Measurements from ENCODE around the gene SMIM20.
A peak's percentile ranks its signal among the peaks of the same experiment; 100 is the strongest.

The SMIM20 gene

DNA sequence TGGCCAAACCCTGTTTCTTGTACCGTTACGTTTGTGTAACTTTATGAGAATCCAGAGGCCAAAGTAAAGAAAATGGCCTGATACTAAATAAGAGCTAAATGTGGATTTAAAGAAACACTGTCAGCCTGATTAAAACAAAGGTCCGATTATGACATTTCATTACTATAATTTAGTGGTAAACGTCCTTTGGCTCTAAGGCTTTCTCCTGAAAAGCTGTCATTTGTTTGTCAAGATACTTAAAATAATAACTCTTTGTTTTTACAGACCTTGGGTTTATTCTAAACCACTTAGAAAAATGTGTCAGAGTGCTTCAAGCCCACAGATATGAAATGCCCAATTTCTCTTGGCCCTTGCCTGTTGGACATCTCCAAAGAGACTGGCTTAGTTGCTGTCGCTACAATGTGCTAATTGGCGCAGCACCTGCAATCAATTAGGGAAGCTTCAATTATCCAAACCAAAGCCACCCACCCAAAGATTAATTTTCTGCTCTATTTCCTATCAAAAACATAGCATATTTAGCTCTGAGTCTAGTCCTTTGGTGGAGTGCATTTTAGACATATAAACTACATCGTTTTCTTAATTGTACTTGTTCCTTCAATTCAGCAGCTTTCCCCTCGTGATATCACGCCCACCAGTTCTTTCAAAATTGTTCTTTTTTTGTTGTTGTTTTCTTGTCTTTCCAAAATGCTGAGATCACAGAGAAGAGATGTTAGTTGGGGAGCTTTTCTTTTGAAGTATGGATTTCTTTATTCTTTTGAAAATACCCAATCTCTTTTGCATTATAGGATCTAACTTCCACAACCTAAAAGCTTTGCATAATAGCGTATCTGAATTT is 13.6 kb downstream of the SMIM20 start:
- TF ChIP-seq, protein P1, sequence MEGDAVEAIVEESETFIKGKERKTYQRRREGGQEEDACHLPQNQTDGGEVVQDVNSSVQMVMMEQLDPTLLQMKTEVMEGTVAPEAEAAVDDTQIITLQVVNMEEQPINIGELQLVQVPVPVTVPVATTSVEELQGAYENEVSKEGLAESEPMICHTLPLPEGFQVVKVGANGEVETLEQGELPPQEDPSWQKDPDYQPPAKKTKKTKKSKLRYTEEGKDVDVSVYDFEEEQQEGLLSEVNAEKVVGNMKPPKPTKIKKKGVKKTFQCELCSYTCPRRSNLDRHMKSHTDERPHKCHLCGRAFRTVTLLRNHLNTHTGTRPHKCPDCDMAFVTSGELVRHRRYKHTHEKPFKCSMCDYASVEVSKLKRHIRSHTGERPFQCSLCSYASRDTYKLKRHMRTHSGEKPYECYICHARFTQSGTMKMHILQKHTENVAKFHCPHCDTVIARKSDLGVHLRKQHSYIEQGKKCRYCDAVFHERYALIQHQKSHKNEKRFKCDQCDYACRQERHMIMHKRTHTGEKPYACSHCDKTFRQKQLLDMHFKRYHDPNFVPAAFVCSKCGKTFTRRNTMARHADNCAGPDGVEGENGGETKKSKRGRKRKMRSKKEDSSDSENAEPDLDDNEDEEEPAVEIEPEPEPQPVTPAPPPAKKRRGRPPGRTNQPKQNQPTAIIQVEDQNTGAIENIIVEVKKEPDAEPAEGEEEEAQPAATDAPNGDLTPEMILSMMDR (conservative IDR thresholded peaks at IDR 0.05; ENCODE audit: low read depth, low read length): no peak
- no peak overlapping the region for H3K4me3 ChIP-seq (ENCODE audit: low read depth, low read length)
- DNase-seq (ENCODE audit: low read depth): no peak

DNA sequence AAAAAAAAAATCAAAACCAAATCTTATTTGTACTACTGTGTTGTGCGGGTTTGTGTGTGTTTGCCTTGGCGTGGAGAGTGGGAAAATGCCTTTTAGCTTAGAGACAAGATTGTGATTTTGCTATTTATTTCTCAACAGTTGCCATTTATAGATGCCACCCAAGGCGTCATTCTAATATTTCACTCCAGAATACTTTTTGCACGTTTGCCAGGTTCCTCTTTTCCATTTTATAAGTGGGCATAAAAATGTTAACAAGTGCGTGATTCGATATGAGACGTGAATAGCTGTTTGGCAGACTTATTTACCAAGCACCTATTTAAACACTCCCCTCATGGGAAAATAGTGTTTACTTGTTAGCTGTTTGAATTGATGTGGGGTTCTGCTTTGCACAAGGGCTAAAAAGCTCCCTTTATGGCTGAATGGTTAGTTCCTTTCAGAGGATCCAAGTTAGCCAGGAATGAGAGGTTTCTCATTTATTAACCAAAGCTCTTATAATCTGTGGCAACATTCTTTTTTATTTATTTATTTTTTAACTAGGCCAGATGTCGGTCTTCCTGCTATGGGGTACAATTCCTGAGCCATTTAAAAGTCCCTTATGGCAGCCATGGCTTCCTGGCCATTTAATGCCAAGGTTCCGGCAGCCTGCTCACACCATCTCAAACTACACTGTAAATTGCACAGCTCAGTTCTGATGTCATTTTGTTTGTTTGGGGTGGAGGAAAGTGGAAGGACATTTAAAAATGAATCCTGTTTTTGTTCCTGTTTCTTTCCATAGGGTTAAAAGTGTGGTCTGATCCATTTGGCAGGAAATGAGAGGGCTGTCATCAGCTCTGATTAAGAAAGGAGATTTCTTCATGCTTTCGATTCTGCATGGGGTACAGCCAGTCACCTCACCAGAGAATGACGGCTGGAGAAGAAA is 14.6 kb downstream of the SMIM20 start:
- peak overlapping the region; percentile 20 for H3K4me3 ChIP-seq (ENCODE audit: low read depth, low read length)
- DNase-seq (ENCODE audit: low read depth): peak; percentile 85
- TF ChIP-seq, protein P1 (conservative IDR thresholded peaks at IDR 0.05; ENCODE audit: low read depth, low read length): no peak

DNA sequence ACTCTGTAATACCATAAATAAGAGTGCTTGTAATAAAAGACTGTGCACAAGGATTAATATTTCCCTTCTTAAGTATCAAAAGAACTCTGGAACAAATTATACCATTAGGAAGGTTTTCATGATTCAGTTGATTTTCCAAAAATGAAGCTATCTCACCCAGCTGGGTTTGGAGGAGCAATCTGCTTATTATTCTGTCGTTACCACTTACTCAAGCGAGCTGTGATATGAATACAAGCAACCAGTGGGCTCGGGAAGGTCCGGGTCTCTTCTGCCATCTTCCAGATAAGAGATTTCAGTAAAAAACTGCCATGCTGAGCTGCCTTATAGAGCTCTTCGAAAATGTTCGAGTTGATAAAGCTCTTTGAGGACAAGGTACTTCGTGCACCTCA is 15.3 kb downstream of the SMIM20 start:
- TF ChIP-seq, protein P1 (conservative IDR thresholded peaks at IDR 0.05; ENCODE audit: low read depth, low read length): no peak
- no peak overlapping the region for H3K4me3 ChIP-seq (ENCODE audit: low read depth, low read length)
- no peak for DNase-seq (ENCODE audit: low read depth)

DNA sequence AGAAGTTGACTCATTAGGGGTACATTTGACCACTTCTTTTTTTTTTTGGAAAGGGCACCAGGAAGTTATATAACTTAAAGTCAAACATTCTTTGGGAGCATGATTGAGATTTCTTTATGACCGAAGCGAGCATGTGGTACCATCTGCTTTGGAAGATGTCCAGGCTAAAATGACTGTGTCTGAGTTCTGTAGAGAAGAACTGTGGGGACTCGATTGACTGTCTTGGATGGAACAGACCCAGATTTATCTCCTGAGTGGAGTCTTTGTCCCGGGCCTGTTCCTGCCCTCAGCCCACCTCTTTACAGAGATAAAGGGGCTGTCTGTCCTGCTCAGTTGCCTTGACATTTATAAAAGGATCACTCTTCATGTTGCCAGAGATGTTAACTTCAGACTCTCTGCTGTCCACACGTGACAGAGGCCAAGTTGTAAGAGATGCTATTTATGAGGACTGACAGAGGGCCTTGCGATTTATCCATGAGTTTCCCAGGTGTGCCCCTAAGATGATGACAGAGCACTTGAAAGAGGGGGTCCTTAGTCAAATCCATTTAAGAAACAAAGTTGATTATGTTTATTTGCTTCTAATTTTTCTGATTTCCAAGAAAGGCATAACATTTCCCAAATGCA is 16.8 kb downstream of the SMIM20 start:
- H3K4me3 ChIP-seq (ENCODE audit: low read depth, low read length): no peak overlapping the region
- DNase-seq (ENCODE audit: low read depth): no peak
- TF ChIP-seq, protein P1 (conservative IDR thresholded peaks at IDR 0.05; ENCODE audit: low read depth, low read length): no peak

DNA sequence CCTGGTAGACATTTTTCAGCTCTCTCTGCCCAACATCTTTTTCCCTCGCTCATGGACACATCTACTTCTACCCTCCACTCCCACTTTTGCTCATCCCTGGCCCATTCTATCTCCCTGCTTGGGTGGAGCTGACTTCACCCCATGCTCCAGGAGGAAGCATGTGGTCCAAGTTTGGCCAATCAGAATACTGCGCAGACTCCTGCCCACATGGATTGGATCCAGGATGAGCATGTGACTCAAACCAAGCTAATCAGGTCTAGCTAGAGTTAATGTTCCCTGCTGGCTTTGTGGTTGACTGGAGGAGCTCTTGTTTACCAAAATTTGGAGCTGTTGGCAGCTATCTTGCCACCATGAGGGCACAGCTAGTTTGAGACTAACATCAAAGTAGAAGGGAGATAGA is 22.7 kb downstream of the SMIM20 start:
- DNase-seq (ENCODE audit: low read depth): no peak
- H3K4me3 ChIP-seq (ENCODE audit: low read depth, low read length): no peak overlapping the region
- TF ChIP-seq, protein P1 (conservative IDR thresholded peaks at IDR 0.05; ENCODE audit: low read depth, low read length): no peak

DNA sequence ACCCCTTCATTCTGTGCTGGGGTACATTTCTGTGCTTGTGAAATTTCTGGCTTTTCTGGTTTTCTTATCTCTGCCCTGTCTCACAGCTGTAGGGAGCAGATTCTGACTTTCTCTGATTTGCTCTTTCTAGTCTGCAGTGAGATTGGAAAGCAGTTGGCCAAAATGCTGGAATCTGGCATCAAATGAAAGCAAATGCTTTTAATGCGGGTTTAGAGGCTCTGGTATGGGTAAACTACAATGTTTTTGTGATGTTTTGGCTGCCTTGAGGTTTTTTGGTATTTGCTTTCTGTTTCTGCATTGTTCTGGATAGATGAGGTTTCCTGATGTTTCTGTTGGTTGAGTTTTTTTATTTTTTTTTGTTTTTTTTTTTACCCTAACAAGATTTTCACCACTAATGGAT is 23.8 kb downstream of the SMIM20 start:
- TF ChIP-seq, protein P1 (conservative IDR thresholded peaks at IDR 0.05; ENCODE audit: low read depth, low read length): no peak
- H3K4me3 ChIP-seq (ENCODE audit: low read depth, low read length): no peak overlapping the region
- peak; percentile 61 for DNase-seq (ENCODE audit: low read depth)
